Measurements from ENCODE around the gene OR4C5. TPM values are rescaled to one million over a fixed set of nuclear protein-coding genes. Genes with fewer than 3 reads are reported as not detected.
"Not testable (repeated sequence)": the region's sequence is repeated elsewhere in the genome, so short reads cannot be mapped to it uniquely, and the experiment has no call there.

OR4C5 gene
- total RNA-seq (not detected), polyA plus RNA-seq (not detected)
- long read RNA-seq, donor 1 = 0 reads
- long read RNA-seq, donor 2 = 0 reads

DNA sequence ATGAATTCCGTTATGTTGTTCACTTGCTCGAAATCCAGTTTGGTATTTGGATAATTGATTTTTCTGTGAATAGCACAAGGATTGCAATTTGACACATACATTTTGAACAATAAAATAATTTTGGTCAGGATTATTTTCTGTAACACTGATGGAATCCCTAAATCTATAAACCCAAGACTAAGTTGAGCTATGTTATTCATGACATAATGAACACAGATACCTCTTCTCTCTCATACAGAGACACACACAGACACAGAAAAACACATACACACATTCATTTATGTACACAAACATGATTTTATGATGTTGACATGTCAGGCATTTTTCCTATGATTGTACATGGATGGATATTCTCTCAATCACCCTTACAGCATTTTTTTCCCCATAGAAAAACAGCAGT is at the start of gene OR4C5:
OR4C5 (minus strand) TSS at position 101 of the 400 bp plus-strand sequence; CDS start at position 101, 0 bp downstream.
- Histone ChIP-seq H3K27me3 (ENCODE audit: control insufficient read depth in 1 of 2, insufficient read depth in 2 of 2, low read length in 1 of 2) (no peaks in the 10 kb centered on the region), H3K9me3 (ENCODE audit: control insufficient read depth, low read length) (no peaks in the 10 kb centered on the region), H3K27ac (ENCODE audit: low read depth in 1 of 2, low read length in 2 of 2) (no peak within 1 kb of the TSS), H3K36me3 (ENCODE audit: control insufficient read depth in 1 of 2, insufficient read depth in 2 of 2, low read length in 1 of 2) (no peaks in the 10 kb centered on the region), H3K4me3 (ENCODE audit: low read length in 2 of 2) (no peak within 1 kb of the TSS), H3K4me1 (ENCODE audit: control insufficient read depth in 1 of 2, insufficient read depth in 2 of 2, low read length in 2 of 2) (no peaks in the 10 kb centered on the region)
- intact Hi-C loops (cut with DNase I) = no loop called here
- WGBS, 2 donors = 69 to 75% methylated on average over 2 of the region's 2 CpGs
- ATAC-seq (ENCODE audit: low FRiP score) = no peak
- no peak for DNase-seq

- Histone ChIP-seq H3K27me3 (ENCODE audit: control insufficient read depth in 1 of 2, insufficient read depth in 2 of 2, low read length in 1 of 2) (no peaks in the 10 kb centered on the region), H3K36me3 (ENCODE audit: control insufficient read depth in 1 of 2, insufficient read depth in 2 of 2, low read length in 1 of 2) (no peaks in the 10 kb centered on the region), H3K4me1 (ENCODE audit: control insufficient read depth in 1 of 2, insufficient read depth in 2 of 2, low read length in 2 of 2) (no peaks in the 10 kb centered on the region), H3K4me3 (ENCODE audit: low read length in 2 of 2) (no peak overlapping the region), H3K9me3 (ENCODE audit: control insufficient read depth, low read length) (peaks cover 3% of the 10 kb centered on the region), H3K27ac (ENCODE audit: low read depth in 1 of 2, low read length in 2 of 2) (no peak overlapping the region)
- WGBS, 2 donors = 47 to 51% methylated on average over 4 of the region's 4 CpGs
- DNase-seq (no peak), ATAC-seq (ENCODE audit: low FRiP score) (no peak)
- intact Hi-C loops (cut with DNase I) = no loop called here
Observed at GRCh38 chr11:48384670-48385069, 18.4 kb upstream of the OR4C5 start.

GRCh38 chr11:48384151-48384550 is 17.9 kb upstream of the OR4C5 start:
- ATAC-seq (ENCODE audit: low FRiP score); H3K27ac ChIP-seq (ENCODE audit: low read depth in 1 of 2, low read length in 2 of 2); H3K9me3 ChIP-seq (ENCODE audit: control insufficient read depth, low read length); H3K27me3 ChIP-seq (ENCODE audit: control insufficient read depth in 1 of 2, insufficient read depth in 2 of 2, low read length in 1 of 2); DNase-seq; H3K4me1 ChIP-seq (ENCODE audit: control insufficient read depth in 1 of 2, insufficient read depth in 2 of 2, low read length in 2 of 2); H3K4me3 ChIP-seq (ENCODE audit: low read length in 2 of 2); intact Hi-C loops (cut with DNase I); H3K36me3 ChIP-seq (ENCODE audit: control insufficient read depth in 1 of 2, insufficient read depth in 2 of 2, low read length in 1 of 2): not testable (repeated sequence)
- WGBS, 2 donors = 46 to 67% methylated on average over 2 of the region's 2 CpGs

DNA sequence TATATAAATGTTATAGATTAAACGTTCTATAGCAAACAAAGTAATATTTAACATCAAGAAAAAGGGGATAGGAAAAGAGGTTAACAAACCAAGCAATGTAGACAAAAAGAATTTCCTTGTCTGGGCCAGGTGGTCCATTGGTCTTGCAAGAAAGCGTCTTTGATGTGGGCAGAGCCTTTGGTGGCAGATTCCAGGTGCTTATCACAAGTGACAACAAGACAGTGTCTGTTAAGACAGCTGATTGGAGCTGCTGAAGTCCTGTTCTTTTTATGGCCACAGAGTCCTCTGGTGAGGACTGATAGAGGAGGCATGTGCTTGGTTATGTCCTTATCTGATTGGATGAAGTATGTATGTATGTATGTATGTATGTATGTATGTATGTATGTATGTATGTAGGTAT is 5.0 kb downstream of the OR4C5 start:
- DNase-seq; H3K4me1 ChIP-seq (ENCODE audit: control insufficient read depth in 1 of 2, insufficient read depth in 2 of 2, low read length in 2 of 2); H3K9me3 ChIP-seq (ENCODE audit: control insufficient read depth, low read length); H3K4me3 ChIP-seq (ENCODE audit: low read length in 2 of 2); H3K36me3 ChIP-seq (ENCODE audit: control insufficient read depth in 1 of 2, insufficient read depth in 2 of 2, low read length in 1 of 2); intact Hi-C loops (cut with DNase I); H3K27me3 ChIP-seq (ENCODE audit: control insufficient read depth in 1 of 2, insufficient read depth in 2 of 2, low read length in 1 of 2); ATAC-seq (ENCODE audit: low FRiP score); H3K27ac ChIP-seq (ENCODE audit: low read depth in 1 of 2, low read length in 2 of 2): not testable (repeated sequence)
- 31 to 40% methylated on average over 2 of the region's 2 CpGs for WGBS, 2 donors

- no peak for DNase-seq
- Histone ChIP-seq H3K4me1 (ENCODE audit: control insufficient read depth in 1 of 2, insufficient read depth in 2 of 2, low read length in 2 of 2) (no peaks in the 10 kb centered on the region), H3K27me3 (ENCODE audit: control insufficient read depth in 1 of 2, insufficient read depth in 2 of 2, low read length in 1 of 2) (no peaks in the 10 kb centered on the region), H3K36me3 (ENCODE audit: control insufficient read depth in 1 of 2, insufficient read depth in 2 of 2, low read length in 1 of 2) (no peaks in the 10 kb centered on the region), H3K9me3 (ENCODE audit: control insufficient read depth, low read length) (peaks cover 4% of the 10 kb centered on the region), H3K27ac (ENCODE audit: low read depth in 1 of 2, low read length in 2 of 2) (no peak overlapping the region), H3K4me3 (ENCODE audit: low read length in 2 of 2) (no peak overlapping the region)
- 85 to 92% methylated on average over 1 of the region's 1 CpG for WGBS, 2 donors
- intact Hi-C loops (cut with DNase I) = loop anchor here in 1 of 2 donors (5.0 kb wide), 1 partner anchor 1673 kb away; no protein-coding TSS in a partner anchor
- no peak for ATAC-seq (ENCODE audit: low FRiP score)
Observed at GRCh38 chr11:48354677-48355076, 11.6 kb downstream of the OR4C5 start.

- no peak overlapping the region for H3K27ac ChIP-seq (ENCODE audit: low read depth in 1 of 2, low read length in 2 of 2)
- intact Hi-C loops (cut with DNase I) = no loop called here
- ATAC-seq (ENCODE audit: low FRiP score) (no peak), DNase-seq (no peak)
- no peaks in the 10 kb centered on the region for H3K36me3 ChIP-seq (ENCODE audit: control insufficient read depth in 1 of 2, insufficient read depth in 2 of 2, low read length in 1 of 2)
- H3K9me3 ChIP-seq (ENCODE audit: control insufficient read depth, low read length) = peaks cover 4% of the 10 kb centered on the region
- WGBS, 2 donors = 92 to 94% methylated on average over 4 of the region's 4 CpGs
- no peaks in the 10 kb centered on the region for H3K4me1 ChIP-seq (ENCODE audit: control insufficient read depth in 1 of 2, insufficient read depth in 2 of 2, low read length in 2 of 2)
- H3K4me3 ChIP-seq (ENCODE audit: low read length in 2 of 2) = no peak overlapping the region
- H3K27me3 ChIP-seq (ENCODE audit: control insufficient read depth in 1 of 2, insufficient read depth in 2 of 2, low read length in 1 of 2) = no peaks in the 10 kb centered on the region
Observed at GRCh38 chr11:48354013-48354412, 12.3 kb downstream of the OR4C5 start.

- H3K4me1 ChIP-seq (ENCODE audit: control insufficient read depth in 1 of 2, insufficient read depth in 2 of 2, low read length in 2 of 2); intact Hi-C loops (cut with DNase I); H3K27me3 ChIP-seq (ENCODE audit: control insufficient read depth in 1 of 2, insufficient read depth in 2 of 2, low read length in 1 of 2); H3K36me3 ChIP-seq (ENCODE audit: control insufficient read depth in 1 of 2, insufficient read depth in 2 of 2, low read length in 1 of 2); ATAC-seq (ENCODE audit: low FRiP score); H3K27ac ChIP-seq (ENCODE audit: low read depth in 1 of 2, low read length in 2 of 2); DNase-seq; H3K4me3 ChIP-seq (ENCODE audit: low read length in 2 of 2); H3K9me3 ChIP-seq (ENCODE audit: control insufficient read depth, low read length): not testable (repeated sequence)
- WGBS, 2 donors = 78 to 80% methylated on average over 5 of the region's 5 CpGs
Observed at GRCh38 chr11:48346286-48346685, 20.0 kb downstream of the OR4C5 start.

DNA sequence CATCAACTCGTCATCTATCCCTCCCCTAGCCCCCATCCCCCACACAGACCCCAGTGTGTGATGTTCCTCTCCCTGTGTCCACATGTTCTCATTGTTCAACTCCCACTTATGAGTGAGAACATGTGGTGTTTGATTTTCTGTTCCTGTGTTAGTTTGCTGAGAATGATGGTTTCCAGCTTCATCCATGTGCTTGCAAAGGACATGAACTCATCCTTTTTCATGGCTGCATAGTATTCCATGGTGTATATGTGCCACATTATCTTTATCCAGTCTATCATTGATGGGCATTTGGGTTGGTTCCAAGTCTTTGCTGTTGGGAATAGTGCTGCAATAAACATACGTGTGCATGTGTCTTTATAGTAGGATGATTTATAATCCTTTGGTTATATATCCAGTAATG is 23.8 kb downstream of the OR4C5 start:
- H3K4me1 ChIP-seq (ENCODE audit: control insufficient read depth in 1 of 2, insufficient read depth in 2 of 2, low read length in 2 of 2); H3K36me3 ChIP-seq (ENCODE audit: control insufficient read depth in 1 of 2, insufficient read depth in 2 of 2, low read length in 1 of 2); ATAC-seq (ENCODE audit: low FRiP score); intact Hi-C loops (cut with DNase I); H3K4me3 ChIP-seq (ENCODE audit: low read length in 2 of 2); DNase-seq; H3K27ac ChIP-seq (ENCODE audit: low read depth in 1 of 2, low read length in 2 of 2); H3K27me3 ChIP-seq (ENCODE audit: control insufficient read depth in 1 of 2, insufficient read depth in 2 of 2, low read length in 1 of 2); H3K9me3 ChIP-seq (ENCODE audit: control insufficient read depth, low read length): not testable (repeated sequence)
- WGBS, 2 donors = 50 to 60% methylated on average over 2 of the region's 2 CpGs

- ATAC-seq (ENCODE audit: low FRiP score) (no peak), DNase-seq (no peak)
- intact Hi-C loops (cut with DNase I) = no loop called here
- Histone ChIP-seq H3K4me3 (ENCODE audit: low read length in 2 of 2) (no peak overlapping the region), H3K27me3 (ENCODE audit: control insufficient read depth in 1 of 2, insufficient read depth in 2 of 2, low read length in 1 of 2) (no peaks in the 10 kb centered on the region), H3K27ac (ENCODE audit: low read depth in 1 of 2, low read length in 2 of 2) (no peak overlapping the region), H3K4me1 (ENCODE audit: control insufficient read depth in 1 of 2, insufficient read depth in 2 of 2, low read length in 2 of 2) (no peaks in the 10 kb centered on the region), H3K9me3 (ENCODE audit: control insufficient read depth, low read length) (no peaks in the 10 kb centered on the region), H3K36me3 (ENCODE audit: control insufficient read depth in 1 of 2, insufficient read depth in 2 of 2, low read length in 1 of 2) (no peaks in the 10 kb centered on the region)
- WGBS, 2 donors = 50 to 58% methylated on average over 2 of the region's 2 CpGs
Observed at GRCh38 chr11:48341466-48341865, 24.8 kb downstream of the OR4C5 start.
